Spleen (tissue), 11 donors: ENCODE measurements around the gene MT1F. TPM values are rescaled to one million over a fixed set of nuclear protein-coding genes. Genes with fewer than 3 reads are reported as not detected.

Source experiments
- DNase-seq: peaks from one replicate; pipeline ENCODE4 v3.0.0-alpha.2; 2020
- H3K27ac ChIP-seq, 8 donors: fragments of 200-600 bp; sonication (generic) in 7 of 8; 1 replicate in 4 of 8; 2 replicates in 4 of 8; pipeline versions ENCODE4 v1.5.0 to v1.8.0; 2016 to 2021; ENCODE audit warnings: inconsistent platforms in 4 of 8, mild to moderate bottlenecking in 4 of 8, moderate library complexity in 1 of 8
- H3K27me3 ChIP-seq, 7 donors: fragments of 200-600 bp; sonication (generic) in 6 of 7; replicated peaks in 1 of 7; 1 replicate in 4 of 7; 2 replicates in 3 of 7; pipeline versions ENCODE4 v1.5.0 to v1.8.0; 2016 to 2021; ENCODE audit warnings: inconsistent platforms in 3 of 7, mild to moderate bottlenecking in 1 of 7
- H3K36me3 ChIP-seq, 6 donors: fragments of 200-600 bp; sonication (generic) in 5 of 6; 1 replicate in 4 of 6; 2 replicates in 2 of 6; pipeline versions ENCODE4 v1.5.0 to v1.8.0; 2016 to 2021; ENCODE audit warnings: inconsistent platforms in 2 of 6
- H3K4me1 ChIP-seq, 6 donors: fragments of 200-600 bp; sonication (generic) in 5 of 6; 1 replicate in 3 of 6; 2 replicates in 3 of 6; pipeline versions ENCODE4 v1.5.0 to v1.8.0; 2016 to 2021; ENCODE audit warnings: inconsistent platforms in 3 of 6
- H3K4me3 ChIP-seq, 8 donors: fragments of 200-600 bp; sonication (generic) in 7 of 8; 1 replicate in 4 of 8; 2 replicates in 4 of 8; pipeline versions ENCODE4 v1.5.0 to v1.8.0; 2016 to 2021; ENCODE audit warnings: inconsistent platforms in 4 of 8, mild to moderate bottlenecking in 4 of 8, moderate library complexity in 2 of 8
- H3K9me3 ChIP-seq, 8 donors: fragments of 200-600 bp; sonication (generic) in 7 of 8; 1 replicate in 4 of 8; 2 replicates in 4 of 8; pipeline versions ENCODE4 v1.5.0 to v1.8.0; 2016 to 2021; ENCODE audit warnings: inconsistent platforms in 4 of 8
- CTCF ChIP-seq, 11 experiments: fragments of 200-600 bp in 7 of 11; fragments of 450-650 bp in 4 of 11; sonication (generic) in 4 of 11; IDR thresholded peaks in 8 of 11; conservative IDR thresholded peaks in 3 of 11; 1 replicate in 7 of 11; 2 replicates in 4 of 11; pipeline versions ENCODE4 v1.4.0 to v1.8.0; 2016 to 2021; ENCODE audit warnings: antibody characterized with exemption in 11 of 11, inconsistent platforms in 4 of 11, mild to moderate bottlenecking in 1 of 11
- POLR2A ChIP-seq, 3 donors: fragments of 450-650 bp; IDR thresholded peaks; one replicate each; pipeline ENCODE4 v1.5.1; 2017; ENCODE audit warnings: antibody characterized with exemption in 3 of 3, mild to moderate bottlenecking in 1 of 3
- POLR2AphosphoS5 ChIP-seq, 3 donors: sonication (generic); formaldehyde crosslinking; IDR thresholded peaks; one replicate each; pipeline ENCODE4 v1.5.1; 2017; ENCODE audit warnings: antibody characterized with exemption in 3 of 3
- WGBS, 5 donors: extraction: QIAGEN DNeasy Blood & Tissue Kit in 3 of 5; methylation state at CpG; one replicate each; pipeline versions ENCODE4 v1.1.5 to v1.1.7; 2013 to 2018; 5-methylcytosine and 5-hydroxymethylcytosine counted together
- intact Hi-C: fragments of 100-400 bp; cut with DNase I; formaldehyde crosslinking; loops from one replicate; pipeline ENCODE4 v1.15.0; 2023; ENCODE audit warnings: low total_unique reads
- polyA plus RNA-seq, 3 donors: library from polyadenylated mRNA; stranded (reverse); fragments of 200-250 nt; gene quantifications; one replicate each; pipeline ENCODE4 v1.2.1, GENCODE V29; 2013
- total RNA-seq, 7 donors: library from RNA; depleted of rRNA in 3 of 7; stranded (reverse); fragments of >200 nt in 3 of 7; fragmentation: NEBNext Ultra II Directional in 4 of 7; extraction: Animal tissue kit (Norgen Biotek cat#: 25700) in 4 of 7; gene quantifications; one replicate each; pipeline versions ENCODE4 v1.1.0 to v1.2.1, GENCODE V29; 2016 to 2021
- donor health status: healthy with polysubstance abuse.
- donor health status: DM: no; HTN: no; CAD: no; lungs with moderate emphysema.
- donor health status: DM: no; HTN: no; CAD: no.
- donor health status: Bipolar disorder and iron deficiency.
- donor health status: healthy.
- donor health status: DM: no; HTN: no; CAD: no.
- donor health status: DM: yes; HTN: yes; CAD: no.

Gene MT1F
- total and polyA plus RNA-seq, 10 donors, result 6.4 to 21.0 (median 15.6) TPM

GRCh38 chr16:56681939-56682702 lies 24.4 kb downstream of the MT1F start, which contains the start of gene MT1X:
TSS of gene MT1X (plus strand) at chr16:56682470. CDS start at chr16:56682541, 71 bp downstream.
- TF ChIP-seq POLR2AphosphoS5 (IDR thresholded peaks at IDR 0.05) (peak; percentile 92 to 96 (median 93)), CTCF (IDR thresholded peaks at IDR 0.05 in 8 of 11, conservative IDR thresholded peaks at IDR 0.05 in 3 of 11) (no peak), POLR2A (IDR thresholded peaks at IDR 0.05) (peak in 1 of 3 donors; percentile 84)
- Histone ChIP-seq H3K4me1 (peaks cover 0 to 30% (median 23%) of the 10 kb centered on the region in 6 donors), H3K4me3 (peak within 1 kb of the TSS; percentile 22 to 73 (median 48)), H3K27ac (peak within 1 kb of the TSS; percentile 54 to 86 (median 80)), H3K9me3 (peaks cover 0 to 10% (median 3%) of the 10 kb centered on the region in 8 donors), H3K36me3 (no peaks in the 10 kb centered on the region), H3K27me3 (peaks cover 0 to 7% (median 0%) of the 10 kb centered on the region in 7 donors)
- intact Hi-C loops, result loop anchor here (10.0 kb wide), 1 partner anchor 77 kb away; the partner anchor contains the start of gene MT2A
- peak; percentile 98 for DNase-seq
- WGBS, 5 donors, result 0 to 2% (median 0%) methylated on average over 12 to 49 of the region's 49 CpGs

- peak overlapping the region in 7 of 8 donors; percentile 40 to 73 (median 53) for H3K4me3 ChIP-seq
- H3K4me1 ChIP-seq, result peaks cover 0 to 30% (median 23%) of the 10 kb centered on the region in 6 donors
- no peak for DNase-seq
- 36 to 49% (median 40%) methylated on average over 7 to 8 of the region's 8 CpGs for WGBS, 5 donors
- TF ChIP-seq CTCF (IDR thresholded peaks at IDR 0.05 in 8 of 11, conservative IDR thresholded peaks at IDR 0.05 in 3 of 11) (no peak), POLR2A (IDR thresholded peaks at IDR 0.05) (no peak), POLR2AphosphoS5 (IDR thresholded peaks at IDR 0.05) (no peak)
- H3K27ac ChIP-seq, result peak overlapping the region in 7 of 8 donors; percentile 61 to 86 (median 80)
- H3K27me3 ChIP-seq, result peaks cover 0 to 6% (median 0%) of the 10 kb centered on the region in 7 donors
- peaks cover 0 to 11% (median 3%) of the 10 kb centered on the region in 8 donors for H3K9me3 ChIP-seq
- H3K36me3 ChIP-seq, result no peaks in the 10 kb centered on the region
- intact Hi-C loops, result loop anchor here (10.0 kb wide), 1 partner anchor 78 kb away; the partner anchor contains the start of gene MT2A
These were observed 25.1 kb downstream of the MT1F start for GRCh38 chr16:56682703-56683397.

GRCh38 chr16:56683424-56684172 lies 25.8 kb downstream of the MT1F start:
- Histone ChIP-seq H3K36me3 (no peaks in the 10 kb centered on the region), H3K4me1 (peaks cover 0 to 30% (median 23%) of the 10 kb centered on the region in 6 donors), H3K4me3 (peak overlapping the region in 5 of 8 donors; percentile 40 to 73 (median 56)), H3K27me3 (peaks cover 0 to 6% (median 0%) of the 10 kb centered on the region in 7 donors), H3K27ac (peak overlapping the region in 1 of 8 donors; percentile 80), H3K9me3 (peaks cover 0 to 11% (median 3%) of the 10 kb centered on the region in 8 donors)
- intact Hi-C loops, result loop anchor here (10.0 kb wide), 1 partner anchor 79 kb away; the partner anchor contains the start of gene MT2A
- TF ChIP-seq POLR2A (IDR thresholded peaks at IDR 0.05), result no peak
- no peak for TF ChIP-seq CTCF (IDR thresholded peaks at IDR 0.05 in 8 of 11, conservative IDR thresholded peaks at IDR 0.05 in 3 of 11)
- no peak for TF ChIP-seq POLR2AphosphoS5 (IDR thresholded peaks at IDR 0.05)
- no peak for DNase-seq
- 79 to 90% (median 85%) methylated on average over 5 of the region's 5 CpGs for WGBS, 5 donors
